Inflammatory macrophage treated with lipopolysaccharide for 1 hour (primary cell): ENCODE results near the gene CLN3.
A peak's percentile ranks its signal among the peaks of the same experiment; 100 is the strongest.
"Not testable (repeated sequence)": the region's sequence is repeated elsewhere in the genome, so short reads cannot be mapped to it uniquely, and the experiment has no call there.

ENCODE experiments used
- DNase-seq, 2 donors: peaks; one replicate each; pipeline ENCODE4 v3.0.0-alpha.2; 2020 to 2022

Gene CLN3

DNA sequence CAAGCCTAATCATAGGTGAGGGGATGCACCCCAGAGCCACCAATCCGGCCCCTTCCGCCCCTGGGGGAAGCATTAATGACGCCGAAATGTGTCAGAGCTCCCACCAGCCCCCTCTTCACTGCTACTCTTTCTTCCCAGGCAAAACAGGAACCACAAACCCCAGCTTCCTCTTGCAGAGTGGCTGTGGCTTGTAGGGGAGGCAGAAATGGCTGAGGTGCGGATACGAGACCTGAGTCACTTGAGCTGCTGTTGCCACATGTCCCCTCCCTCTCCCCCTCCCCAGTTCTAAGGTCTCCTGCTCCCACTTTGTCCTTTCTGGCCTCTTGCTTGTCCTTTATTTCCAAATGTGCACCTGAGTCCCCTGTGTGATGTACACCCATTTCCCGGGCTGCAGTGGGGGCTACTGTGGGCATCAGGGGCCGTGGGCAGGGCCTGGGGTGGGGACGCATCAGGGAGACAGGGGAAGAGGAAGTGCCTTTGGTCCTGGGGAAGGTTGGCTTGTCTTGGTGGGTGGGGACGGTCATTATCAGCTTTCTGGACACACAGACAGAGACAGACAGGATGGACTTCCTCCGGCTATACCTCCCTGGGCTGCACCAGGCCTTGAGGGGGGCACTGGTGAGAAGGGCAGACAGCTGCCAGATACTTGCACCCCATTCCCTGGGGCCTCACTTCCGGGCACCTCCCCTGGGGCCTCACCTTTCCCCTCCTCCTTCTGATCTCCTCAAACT is 2.4 kb upstream of the CLN3 start, which contains the start of gene APOBR:
Gene APOBR, plus strand, starts transcription at position 523 of the 731 bp plus-strand sequence. Its CDS starts 39 bp downstream, at position 562.
- DNase-seq: peak; percentile 88 to 96

DNA sequence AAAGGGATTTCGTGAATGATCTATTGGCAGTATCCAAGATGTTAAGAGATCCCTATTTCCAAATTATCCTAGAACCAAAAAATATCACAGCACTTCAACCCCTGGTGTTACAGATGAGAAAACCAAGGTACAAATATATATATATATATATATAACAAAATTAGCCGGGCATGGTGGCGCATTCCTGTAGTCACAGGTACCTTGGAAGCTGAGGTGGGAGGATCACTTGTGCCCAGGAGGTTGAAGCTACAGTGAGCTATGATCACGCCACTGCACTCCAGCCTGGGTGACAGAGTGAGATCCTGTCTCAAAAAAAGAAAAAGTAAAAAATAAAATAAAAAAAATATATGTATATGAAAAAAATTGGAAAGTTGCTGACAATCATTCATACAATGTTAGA is 637 bp upstream of the CLN3 start:
- no peak for DNase-seq

DNA sequence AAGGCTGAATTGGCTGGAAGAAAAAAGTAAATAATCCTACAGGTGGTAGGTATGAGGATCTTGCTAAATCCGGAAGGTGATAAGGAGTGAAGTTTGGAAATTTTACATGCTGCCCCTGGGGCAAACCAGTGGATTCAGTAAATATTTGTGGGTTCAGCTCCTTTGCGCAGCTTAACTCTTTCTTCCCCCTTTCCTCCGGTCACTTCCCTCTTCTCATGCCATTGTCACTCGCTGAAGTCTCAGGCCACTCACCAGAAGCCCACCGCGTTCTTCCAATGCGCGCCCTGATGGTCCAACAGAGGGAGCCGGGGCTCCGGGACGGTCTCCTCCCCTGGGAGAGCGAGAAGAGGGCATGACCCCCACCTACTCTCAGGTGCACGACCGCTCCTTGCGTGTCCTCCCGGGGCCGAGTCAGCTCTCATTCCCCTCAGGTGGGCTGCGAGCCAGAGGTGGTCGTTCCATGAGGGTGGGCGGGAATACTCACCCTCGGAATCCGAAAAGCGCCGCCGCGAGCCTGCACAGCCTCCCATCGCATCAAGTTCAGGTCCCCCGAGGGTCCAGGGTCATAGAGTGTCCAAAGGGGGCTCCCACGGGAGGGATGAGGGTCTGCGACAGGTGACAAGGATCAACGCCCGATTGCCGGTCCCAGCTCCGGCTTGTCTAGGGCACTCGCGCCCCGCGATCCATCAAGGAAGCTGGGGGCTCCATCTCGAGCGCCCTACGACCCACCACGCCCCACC is 474 bp downstream of the CLN3 start:
- peak; percentile 37 to 49 for DNase-seq

DNA sequence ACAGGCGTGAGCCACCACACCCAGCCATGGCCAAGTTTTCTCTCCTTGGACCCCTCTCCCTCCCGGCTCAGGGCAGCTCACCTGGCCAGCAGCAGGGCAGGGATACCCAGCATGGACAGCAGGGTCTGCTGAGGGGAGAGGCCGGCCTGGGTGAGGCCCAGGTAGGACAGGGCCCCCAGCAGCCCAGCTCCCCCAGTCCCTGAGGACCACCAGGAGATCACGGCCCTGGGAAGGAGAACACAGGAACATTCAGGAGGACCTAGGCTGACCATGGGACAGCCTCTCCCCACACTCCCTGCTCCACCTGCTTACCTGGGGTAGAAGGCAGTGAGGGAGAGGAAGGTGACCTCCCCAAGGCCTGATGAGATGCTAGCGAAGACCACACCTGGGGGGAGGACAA is 5.6 kb downstream of the CLN3 start:
- no peak for DNase-seq

DNA sequence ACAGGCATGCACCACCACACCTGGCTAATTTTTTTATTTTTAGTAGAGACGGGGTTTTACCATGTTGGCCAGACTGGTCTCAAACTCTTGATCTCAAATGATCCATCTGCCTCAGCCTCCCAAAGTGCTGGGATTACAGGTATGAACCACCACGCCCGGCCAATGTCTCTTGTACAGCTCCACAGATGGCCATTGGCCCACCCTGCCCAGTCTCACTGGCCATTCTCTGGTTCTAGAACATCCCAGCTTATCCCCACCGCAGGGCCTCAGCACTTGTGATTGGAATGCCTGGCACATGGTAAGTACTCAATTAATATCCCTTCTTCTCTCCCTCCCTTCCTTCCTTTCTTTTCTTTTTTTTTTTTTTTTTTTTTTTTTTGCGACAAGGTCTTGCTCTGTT is 8.5 kb downstream of the CLN3 start:
- DNase-seq: not testable (repeated sequence)

DNA sequence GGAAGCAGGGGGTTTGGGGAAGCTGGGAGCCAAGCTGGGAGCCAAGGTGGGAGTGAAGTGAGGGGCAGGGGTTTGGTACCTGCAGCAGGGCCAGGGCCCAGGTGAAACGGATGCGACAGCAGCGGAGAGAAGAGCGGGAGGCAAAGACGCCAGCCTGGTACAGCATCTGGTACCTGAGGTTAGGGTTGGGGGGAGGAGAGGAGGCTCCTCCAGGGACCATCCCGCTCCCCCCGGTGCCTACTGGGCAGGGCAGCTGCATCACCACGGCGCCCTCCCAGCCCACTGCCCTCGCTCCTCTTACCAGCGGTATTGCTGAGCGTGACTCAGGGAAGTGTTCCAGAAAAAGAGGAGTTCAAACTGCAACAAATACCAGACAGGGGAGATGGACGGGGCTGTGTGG is 9.8 kb downstream of the CLN3 start:
- no peak for DNase-seq

DNA sequence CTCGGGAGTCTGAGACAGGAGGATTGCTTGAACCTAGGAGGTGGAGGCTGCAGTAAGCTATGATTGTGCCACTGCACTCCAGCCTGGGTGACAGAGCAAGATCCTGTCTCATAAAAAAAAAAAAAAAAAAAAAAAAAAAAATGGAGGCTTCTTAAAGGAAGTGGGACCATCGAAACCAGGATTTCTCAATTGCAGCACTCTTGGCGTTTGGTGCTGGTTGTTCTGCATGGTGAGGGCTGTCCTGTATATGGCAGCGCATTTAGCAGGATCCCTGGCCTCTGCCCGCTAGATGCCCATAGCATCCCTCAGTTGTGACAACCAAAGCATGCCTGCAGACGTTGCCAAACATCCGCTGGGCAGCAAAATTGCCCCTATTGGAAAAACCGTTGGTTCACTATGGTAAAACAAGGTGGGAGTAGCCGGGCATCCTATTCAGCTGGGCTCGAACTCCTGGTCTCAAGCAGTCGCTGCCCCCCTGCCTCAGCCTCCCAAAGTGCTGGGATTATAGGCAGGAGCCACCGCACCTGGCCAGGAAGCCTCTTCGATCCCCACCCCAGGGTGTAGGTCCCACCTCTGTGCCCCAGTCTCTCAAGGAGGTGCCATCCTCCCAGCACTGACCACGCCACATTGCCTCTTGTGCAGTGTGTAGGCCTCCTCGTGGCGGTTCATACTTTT is 13.2 kb downstream of the CLN3 start:
- peak; percentile 31 to 34 for DNase-seq

DNA sequence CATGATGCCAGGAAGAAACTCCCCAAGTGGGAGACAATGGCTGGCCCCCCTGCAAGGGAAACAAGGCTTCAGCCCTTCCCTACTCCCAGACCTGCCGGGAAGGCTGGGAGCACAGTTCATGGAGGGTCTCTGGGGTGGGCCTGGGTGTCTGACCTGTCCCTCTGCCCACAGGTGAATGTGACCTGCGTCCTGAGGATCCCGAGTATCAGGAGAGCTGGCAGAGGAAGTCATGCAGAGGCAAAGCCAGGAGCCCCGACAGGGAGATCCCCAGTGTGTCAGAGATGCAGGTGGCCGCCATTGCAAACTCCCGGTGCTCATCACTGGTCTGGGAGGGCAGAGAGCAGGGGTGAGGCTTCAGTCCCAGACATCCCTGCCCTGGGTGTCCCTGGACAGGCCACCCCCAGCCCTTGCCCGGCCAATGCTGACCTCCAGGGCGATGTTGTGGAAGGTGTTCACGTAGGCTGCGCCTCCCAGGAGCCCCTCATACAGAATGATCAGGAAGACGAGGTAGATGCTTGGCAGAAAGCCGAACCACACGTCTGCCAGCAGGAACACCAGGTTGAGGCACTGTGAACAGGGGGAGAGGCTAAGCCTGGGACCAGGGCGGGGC is 14.5 kb downstream of the CLN3 start:
- DNase-seq: no peak

DNA sequence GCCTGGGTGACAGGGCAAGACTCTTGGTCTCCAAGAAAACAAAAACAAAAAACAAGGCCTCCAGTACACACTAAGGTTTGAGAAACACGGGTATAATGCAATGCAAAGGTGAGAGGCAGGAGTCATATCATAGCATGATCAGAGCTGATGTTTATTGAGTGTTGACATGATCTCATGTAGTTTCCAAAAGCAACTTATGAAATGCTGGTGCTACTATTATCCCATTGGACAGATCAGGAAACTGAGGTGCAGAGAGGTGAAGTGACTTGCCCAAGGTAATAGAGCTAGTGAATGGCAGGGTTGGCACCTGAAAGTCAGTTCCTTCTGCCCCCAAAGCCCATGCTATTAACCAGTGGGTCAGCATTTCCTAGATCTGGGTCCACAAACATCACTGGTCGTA is 16.7 kb downstream of the CLN3 start:
- DNase-seq: no peak

DNA sequence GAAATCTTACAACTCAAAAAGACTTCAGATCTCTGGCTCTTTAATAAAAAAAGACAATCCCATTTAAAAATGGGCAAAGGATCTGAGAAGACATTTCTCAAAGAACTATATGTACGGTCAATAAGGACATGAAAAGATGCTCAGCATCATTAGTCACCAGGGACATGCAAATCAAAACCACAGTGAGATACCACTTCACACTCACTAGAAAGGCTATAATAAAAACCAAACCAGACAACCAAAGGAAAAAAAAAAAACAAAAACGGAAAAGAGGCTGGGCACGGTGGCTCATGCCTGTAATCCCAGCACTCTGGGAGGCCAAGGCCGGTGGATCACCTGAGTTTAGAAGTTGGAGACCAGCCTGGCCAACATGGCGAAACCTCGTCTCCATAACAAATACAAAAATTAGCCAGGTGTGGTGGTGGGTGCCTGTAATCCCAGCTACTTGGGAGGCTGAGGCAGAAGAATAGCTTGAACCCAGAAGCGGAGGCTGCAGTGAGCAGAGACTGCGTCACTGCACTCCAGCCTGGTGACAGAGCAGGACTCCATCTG is 18.1 kb downstream of the CLN3 start:
- no peak for DNase-seq

DNA sequence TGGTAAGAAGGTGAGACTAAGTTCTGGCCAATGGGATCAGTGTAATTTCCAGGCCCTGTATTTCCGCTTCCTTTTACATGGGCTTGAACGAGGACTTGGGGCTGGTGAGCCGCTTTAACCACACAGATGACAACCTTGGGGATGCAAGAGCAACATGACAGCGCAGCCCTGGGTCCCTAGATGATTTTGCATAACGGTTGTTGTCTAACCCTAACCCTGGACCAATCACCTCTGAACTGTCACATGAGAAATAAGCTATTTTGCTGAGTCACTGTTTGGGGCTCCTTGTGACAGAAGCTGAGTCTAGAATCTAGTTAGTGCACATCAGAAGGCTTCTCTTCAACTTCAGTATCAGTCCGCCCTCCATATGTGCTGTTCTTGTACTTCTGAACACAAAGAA is 44.8 kb downstream of the CLN3 start:
- DNase-seq: not testable (repeated sequence)

DNA sequence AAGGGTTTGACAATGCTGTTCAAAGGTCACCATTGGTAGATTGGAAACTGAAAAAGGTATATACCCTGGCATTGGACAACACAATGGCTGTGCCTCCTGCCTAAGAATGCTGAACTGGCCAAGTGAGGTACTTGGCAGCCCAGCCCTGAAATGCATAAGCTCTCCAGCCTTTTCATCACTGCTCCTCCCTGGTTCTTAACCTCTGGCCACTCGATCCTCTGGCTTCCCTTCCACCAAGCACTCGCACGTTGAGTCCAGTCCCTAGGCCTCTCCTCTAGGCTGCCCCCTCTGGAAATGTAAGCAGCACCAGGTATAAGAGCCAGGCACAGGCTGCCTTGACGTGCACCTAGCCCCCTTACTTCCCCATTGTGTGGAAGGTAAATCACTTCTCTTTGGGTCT is 45.5 kb downstream of the CLN3 start:
- DNase-seq: not testable (repeated sequence)

DNA sequence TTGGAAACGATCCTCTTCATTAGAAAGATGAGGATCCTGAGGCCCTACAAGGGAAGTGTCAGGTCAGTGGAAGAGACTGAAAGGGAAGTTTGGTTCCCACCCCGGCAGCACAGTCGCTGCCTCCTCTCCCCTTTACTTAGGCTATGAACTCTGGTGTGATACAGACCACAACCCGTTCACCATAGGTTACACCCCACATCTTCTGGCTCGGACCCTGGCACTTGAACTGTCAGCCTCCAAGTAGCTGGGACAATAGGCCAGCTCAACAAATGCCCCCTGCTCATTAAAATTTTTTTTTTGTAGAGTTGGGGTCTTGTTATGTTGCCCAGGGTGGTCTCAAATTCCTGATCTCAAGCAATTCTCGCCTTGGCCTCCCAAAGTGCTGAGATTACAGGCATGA is 47.9 kb downstream of the CLN3 start:
- DNase-seq: not testable (repeated sequence)

DNA sequence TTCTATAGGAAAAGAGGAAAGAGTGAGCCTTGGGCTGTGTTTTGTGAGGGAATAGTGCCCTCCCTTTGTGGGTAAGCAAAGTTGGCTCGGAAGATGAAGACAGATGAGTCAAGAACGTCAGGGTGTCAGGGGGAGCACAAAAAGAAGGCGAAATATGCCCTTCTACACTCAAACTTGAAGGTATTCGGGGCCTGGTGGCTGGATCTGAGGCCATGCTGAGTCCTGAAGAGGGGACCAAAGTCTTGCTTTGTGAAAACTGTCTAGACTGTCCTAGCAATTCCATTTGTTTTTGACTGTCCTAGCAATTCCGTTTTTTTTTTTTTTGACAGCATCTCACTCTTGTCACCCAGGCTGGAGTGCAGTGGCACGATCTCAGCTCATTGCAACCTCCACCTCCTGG is 53.0 kb downstream of the CLN3 start:
- not testable (repeated sequence) for DNase-seq

DNA sequence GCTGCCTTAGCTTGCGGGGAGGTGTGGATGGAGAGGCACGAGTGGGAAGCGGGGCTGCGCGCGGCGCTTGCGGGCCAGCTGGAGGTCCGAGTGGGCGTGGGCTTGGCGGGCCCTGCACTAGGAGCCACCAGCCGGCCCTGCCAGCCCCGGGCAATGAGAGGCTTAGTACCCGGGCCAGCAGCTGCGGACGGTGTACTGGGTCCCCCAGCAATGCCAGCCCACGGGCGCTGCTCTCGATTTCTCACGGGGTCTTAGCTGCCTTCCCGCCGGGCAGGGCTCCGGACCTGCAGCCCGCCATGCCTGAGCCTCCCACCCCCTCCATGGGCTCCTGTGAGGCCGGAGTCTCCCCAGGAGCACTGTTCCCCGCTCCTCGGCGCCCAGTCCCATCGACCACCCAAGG is 56.5 kb downstream of the CLN3 start:
- DNase-seq: not testable (repeated sequence)
